NCI-H2196 (cell line): ENCODE measurements around the gene DNAJA2.
"Not testable (repeated sequence)": the region's sequence is repeated elsewhere in the genome, so short reads cannot be mapped to it uniquely, and the experiment has no call there.

Experiments
- DNase-seq: peaks from one replicate; lab custom pipeline; 2025; ENCODE audit not compliant: unreplicated experiment; lab: John Stamatoyannopoulos, UW

The DNAJA2 gene

DNA sequence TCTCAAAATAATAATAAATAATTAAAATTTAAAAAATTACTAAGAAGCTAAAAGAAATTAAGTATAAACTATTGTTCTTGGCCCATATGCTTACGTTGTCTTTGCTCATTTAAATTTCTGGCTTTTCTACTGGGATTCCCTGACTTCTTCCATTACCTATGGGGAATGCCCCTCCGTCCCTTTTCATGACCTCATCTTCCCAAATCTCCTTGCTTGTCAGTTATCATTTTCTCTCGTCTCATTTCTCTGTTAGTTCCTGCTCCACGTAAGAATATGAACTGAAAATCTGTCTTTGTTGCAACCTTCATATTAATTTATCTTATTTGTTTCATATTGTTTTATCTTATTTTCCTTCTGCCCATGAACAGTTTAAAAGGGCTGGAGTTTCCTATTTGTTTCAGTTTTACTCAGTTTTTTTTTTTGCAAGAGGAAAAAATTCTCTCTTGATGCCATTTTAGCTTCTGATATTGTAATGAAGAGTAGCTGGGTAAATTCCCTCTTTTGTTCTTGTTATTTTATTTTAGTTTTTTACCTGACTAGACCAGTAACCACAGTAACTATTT, 2.5 kb upstream of the DNAJA2 start:
- DNase-seq, result no peak

DNA sequence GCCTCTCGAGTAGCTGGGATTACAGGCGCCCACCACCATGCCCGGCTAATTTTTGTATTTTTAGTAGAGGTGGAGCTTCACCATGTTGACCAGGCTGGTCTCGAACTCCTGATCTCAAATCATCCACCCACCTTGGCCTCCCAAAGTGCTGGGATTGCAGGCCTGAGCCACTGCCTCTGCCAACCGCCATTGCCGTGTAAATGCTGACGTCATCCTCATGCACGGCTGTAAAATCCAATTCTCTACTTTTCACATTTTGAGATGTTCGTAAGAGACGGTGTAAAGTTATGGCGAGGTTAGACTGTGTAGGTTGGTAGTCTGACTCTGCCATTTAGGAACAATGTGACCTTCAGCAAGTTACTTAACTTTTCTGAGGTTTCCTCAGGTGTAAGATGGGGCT, 1.7 kb upstream of the DNAJA2 start:
- DNase-seq, result no peak

DNA sequence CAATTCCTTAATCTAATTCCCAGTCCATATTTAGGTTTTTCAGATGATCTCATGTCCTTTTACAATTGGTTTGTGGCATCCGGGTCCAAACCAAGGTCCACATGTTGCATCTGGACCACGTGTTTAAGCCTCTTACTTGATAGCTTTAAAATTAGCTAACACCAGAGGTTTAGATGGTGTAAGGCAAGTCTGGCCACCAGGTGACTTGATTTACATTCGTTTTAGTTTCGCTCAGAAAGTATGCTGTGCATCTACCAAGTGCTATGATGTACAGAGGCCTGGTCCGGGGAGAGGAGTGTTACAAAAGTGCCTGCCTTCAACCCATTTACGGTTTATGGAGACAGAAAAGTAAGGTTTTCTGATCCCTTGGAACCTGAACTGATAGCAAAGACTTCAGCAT, 878 bp upstream of the DNAJA2 start:
- DNase-seq, result no peak

DNA sequence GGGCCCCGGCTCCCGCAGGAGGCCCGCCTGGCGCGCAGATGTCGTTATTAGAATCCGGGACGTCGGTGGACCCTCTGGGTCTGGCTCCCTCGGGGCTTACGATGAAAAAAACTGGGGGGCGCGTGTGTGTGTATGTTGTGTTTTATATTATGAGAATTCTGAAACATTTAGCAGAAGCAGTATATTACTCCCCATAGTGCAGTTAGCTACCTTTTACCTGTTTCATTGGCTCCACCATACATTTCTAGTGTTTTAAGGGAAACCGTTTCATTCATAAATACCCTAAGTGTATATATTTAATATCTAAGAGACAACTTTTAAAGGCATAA, 486 bp upstream of the DNAJA2 start:
- no peak for DNase-seq

DNA sequence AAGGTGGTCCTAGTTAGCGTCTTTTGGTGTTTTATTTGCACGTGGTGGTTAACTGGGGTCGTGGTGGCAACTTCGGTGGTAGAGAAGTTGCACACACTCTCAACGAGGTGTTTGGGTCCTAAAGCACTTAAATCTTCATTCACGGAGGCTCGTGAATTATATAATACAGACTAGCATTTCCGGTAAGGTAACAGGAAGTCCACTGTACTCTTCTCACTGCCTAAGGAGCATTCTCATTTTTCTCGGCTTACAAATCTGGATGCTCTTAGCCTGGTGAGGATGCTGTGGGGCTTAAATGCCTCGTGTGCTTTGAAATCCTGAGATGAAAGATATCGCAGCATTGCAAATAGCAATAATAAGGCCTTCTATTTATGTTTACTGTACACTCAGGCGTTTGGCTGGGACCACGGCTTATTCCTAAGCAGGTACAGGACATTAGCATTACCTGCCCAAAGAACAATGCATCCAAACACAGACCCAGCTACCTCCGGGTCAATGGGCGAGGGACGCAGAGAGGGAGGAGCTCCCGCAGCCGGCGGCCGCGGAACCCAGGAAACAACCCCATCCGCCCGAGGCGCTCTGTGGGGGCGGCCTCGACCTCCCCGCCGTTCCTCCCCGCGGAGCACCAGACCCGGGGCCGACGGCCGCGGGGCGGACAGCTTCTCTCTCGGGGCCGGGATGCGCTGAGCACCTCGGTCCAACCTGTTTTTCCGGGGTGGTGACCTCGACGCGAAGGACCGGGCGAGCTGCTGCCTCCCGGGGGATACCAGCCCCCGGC, 856 bp downstream of the DNAJA2 start:
- no peak for DNase-seq

DNA sequence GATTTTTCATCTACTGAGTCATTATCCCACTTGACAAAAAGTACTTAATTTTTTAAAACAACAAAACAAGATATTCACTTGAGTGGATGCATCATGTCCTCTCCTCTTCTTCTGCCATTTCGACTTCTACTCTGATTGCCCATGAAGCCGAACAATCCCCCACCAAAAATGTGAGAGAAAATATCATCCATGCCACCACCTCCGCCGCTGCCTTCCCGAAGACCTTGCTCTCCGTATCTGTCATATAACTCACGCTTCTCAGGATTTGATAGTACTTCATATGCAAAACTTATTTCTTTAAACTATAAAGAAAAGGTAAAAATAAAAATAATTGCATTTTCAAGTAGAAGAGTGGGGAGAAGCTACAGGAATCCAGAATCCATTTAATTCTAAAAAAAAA, 2.2 kb downstream of the DNAJA2 start:
- no peak for DNase-seq

DNA sequence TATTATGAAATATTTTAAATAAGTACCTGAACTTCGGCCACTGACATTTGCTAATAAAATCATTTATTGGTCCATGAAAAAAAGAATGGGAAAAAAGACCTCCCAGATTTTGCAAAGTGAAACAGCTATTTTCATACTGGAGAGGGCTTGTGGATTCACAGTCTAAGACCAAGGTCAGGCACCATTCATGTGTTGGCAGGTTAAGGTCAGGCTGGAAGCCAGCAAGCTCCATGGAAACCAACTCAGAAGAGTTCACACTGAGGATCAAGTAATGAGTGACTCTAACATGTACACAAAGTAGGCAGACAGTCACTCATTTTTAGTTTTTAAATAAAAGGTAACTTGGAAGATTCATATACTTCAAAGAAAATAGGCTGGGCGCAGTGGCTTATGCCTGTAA, 3.4 kb downstream of the DNAJA2 start:
- DNase-seq, result no peak

DNA sequence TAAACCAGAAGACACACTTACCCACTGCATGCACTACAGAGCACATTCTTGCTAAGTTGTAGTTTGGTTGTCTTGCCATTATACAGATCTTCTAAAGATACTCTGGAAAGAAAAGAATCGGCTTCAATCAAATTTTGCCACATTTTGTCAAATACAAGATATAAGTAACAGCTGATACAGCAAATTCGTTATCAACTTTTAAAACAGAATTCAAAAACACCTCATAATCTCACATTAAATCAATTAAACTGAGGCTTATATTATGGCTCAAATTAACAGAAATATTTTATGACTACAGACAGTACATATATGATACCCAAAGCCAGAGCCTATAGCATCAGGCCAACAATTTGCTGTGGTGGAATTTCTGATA, 5.4 kb downstream of the DNAJA2 start:
- no peak for DNase-seq

DNA sequence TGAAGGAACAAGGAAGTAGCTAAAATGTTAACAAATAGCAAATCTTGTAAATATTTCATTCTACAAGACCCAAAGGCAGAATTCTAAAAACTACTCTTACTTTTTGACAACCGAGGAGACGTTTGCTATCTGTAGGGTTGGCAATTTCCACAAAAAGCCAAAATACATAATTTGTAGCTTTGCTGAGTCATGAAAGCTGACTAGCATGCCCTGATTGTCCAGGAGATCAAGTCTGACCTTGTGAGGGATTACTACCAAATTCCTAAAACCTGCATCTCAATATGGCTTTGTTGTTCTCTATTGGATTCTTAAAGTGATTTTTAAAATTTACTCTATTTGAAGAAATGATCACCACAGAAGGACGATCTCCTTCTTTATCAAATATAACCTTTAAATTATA, 10.8 kb downstream of the DNAJA2 start:
- no peak for DNase-seq

DNA sequence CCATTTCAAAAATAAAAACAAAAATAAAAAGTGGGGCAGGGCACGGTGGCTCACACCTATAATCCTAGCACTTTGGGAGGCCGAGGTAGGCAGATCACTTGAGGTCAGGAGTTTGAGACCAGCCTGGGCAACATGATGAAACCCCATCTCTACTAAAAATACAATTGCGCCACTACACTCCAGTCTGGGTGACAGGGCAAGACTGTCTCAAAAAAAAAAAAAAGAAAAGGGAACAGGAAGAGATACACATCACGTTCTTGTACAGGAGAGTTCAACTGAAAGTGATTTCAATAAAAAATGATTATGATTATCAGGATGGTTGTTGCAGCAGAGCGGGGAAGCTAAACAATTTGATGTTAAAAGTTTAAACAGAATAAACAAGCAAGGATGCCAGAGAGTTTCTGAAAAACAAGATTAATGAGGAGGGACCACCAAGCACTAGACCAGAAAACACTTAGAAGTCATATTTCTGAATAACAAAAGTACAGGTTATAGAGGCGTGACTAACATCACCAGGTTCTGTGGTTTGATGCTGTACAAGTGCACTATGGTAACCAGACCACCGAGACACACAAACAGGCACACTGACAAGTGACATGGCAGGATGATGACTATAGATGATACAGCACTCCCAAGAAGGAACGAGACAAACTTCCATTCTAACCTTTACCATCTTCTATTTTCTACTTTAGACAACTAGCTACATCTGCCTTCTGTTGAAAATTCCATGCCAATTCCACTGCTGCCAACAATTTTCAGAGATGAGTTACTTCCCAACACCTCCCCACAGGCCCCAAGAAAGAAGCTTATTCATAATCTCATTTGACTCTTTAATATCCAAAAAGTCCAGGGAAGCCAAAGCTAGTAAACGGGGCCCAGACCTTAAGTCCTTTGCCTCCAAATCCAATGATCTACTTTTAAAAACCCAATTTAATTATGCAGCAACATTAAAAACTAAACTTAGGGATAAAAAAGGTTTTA, 11.8 kb downstream of the DNAJA2 start:
- DNase-seq, result no peak

DNA sequence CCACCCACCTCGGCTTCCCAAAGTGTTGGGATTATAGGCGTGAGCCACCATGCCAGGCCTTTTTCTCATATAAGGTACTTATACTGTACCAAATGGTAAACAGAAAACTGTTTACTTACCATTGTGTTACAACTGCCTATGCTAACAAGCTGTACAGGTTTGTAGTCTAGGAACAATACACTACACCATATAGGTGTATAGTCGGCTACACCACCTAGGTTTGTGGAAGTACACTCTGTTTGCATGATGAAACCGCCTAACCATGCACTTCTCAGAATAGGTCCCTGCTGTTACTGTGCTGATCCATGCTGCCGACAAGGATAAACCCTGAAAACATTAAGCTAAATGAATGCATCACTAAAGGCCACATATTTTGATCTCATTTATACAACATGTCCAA, 18.9 kb downstream of the DNAJA2 start:
- DNase-seq, result no peak

DNA sequence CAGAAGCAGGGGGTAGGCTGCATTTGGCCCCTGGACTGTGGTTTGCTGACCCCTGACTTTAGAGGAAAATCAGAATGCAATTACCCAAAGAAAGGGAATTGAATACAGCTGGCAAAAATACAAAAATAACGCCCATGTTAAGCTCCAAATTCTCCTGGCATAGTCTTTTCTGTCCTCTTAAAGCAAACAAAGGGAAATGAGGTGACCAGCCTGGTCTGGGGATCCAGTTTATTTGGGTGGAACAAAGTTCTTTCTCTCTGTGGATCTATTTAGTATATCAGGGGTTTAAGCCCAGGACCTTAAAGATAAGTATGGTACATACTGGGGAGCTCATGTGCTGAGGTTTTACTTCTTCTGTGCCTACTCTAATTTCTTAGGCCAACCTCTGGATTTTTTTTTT, 23.5 kb downstream of the DNAJA2 start:
- no peak for DNase-seq

DNA sequence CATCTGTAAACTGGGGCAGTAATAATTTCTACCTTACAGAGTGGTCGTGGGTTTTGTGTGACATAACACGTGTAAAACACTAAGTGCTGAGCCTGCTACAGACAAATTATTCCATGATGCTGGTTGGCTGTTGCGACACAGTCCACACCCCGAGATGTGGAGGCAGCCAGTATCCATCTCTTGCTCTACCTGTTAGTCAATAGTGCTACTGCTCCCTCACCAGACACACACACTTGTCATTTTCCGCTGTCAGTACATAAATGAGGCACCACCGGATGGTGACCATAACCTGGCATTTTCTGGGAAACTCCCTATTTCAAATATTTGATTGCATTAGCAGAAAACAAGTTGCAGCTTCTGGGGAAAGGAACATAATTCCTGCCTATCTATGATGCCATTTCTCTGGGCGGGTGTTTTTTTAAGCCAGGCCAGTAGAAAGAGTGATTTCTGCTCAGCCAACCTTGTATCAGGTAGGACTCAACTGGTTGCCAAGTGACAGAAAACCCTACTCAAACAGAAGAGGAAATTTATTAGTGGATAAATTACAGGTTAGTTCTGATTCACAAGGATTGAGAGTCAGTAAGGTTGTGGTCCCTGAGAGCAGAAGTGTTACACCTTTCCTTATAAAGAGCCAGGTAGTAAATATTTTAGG, 24.1 kb downstream of the DNAJA2 start:
- DNase-seq, result no peak

DNA sequence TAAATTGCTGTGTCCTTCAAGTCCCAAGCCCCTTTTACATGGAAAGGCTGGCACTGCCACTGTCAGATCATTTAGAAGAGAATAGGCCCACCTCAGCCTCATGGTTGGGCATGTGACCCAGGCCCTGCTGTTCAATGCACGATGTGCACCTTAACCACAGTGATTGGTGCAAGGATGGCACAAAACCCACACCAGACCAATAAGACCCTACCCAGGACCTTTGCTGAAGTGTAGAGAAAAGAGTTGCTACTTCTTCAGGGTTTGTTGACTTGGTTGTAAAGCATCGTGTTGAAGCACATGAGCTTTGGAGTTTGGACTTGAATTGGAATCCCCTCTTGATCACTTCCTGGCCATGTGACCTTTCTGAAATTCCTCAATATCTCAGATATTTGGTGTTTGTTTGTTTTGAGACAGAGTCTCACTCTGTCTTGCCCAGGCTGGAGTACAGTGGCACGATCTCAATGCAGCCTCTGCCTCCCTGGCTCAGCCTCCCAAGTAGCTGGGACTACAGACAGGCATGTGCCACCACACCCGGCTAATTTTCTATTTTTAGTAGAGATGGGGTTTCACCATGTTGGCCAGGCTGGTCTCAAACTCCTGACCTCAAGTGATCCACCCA, 24.8 kb downstream of the DNAJA2 start:
- DNase-seq, result no peak

DNA sequence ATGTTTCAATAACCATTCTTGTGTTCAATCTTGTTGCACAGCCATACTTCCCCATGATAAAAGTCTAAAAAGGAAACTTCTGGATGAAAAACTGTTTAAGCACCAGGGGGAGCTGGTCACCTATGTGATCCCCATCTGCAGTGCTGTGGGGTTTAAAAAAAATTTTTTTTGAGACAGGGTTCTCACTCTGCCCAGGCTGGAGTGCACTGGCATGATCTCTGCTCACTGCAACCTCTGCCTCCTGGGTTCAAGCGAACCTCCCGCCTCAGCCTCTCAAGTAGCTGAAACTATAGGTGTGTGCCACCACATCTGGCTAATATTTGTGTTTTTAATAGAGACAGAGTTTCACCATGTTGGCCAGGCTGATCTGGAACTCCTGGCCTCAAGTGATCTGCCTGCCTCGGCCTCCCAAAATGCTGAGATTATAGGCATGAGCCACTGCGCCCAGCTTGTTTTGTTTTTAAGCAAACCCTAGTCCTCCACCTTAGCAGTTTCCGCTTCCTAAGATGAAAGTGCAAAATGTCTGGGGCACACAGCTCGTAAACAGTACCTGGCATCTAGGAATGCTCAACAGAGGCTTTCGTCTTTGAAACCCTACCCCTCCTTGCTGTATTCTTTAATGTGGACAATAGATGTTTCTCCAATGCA, 25.4 kb downstream of the DNAJA2 start:
- peak; percentile 15 for DNase-seq

DNA sequence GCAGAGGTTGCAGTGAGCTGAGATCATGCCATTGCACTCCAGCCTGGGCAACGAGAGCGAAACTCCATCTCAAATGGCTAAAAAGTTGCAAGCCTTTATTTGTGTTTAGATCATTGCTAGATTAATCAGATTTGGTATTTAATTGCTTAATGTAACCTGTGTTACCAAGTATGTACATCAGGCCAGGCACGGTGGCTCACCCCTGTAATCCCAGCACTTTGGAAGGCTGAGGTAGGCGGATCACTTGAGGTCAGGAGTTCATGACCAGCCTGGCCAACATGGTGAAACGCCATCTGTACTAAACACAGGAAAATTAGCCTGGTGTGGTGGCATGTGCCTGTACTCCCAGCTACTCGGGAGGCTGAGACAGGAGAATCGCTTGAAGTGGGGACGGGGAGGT, 28.8 kb downstream of the DNAJA2 start:
- not testable (repeated sequence) for DNase-seq

DNA sequence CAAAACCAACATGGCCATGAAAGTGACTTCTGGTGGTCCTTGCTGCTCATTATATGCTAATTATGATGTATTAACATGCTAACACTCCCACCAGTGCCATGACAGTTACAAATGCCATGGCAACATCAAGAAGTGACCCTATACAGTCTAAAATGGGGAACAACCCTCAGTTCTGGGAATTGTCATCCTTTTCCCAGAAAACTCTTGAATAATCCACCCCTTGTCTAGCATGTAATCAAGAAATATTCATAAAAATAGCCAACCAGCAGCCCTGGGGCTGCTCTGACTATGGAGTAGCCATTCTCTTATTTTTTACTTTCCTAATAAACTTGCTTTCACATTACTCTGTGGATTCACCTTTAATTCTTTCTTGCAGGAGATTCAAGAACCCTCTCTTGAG, 35.9 kb downstream of the DNAJA2 start:
- no peak for DNase-seq

DNA sequence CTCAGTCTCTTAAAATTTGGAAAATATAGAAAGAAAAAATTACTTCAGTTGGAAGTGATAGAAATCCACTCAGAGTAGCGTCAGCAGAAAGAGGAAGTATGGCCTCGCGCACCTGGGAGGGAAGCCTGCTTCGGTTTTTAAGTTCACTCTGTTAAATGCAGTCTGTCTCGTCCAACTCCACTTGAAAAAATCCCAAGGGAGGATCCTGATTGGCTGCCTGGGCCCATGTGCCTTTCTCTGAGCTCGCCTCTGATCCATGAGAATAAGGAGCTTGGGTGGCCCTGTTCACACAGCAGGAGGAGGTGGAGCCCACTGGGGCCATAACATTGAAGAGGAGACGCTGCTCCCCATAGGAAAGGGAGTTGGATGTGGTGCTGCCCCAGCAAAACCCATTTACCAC, 40.7 kb downstream of the DNAJA2 start:
- DNase-seq, result no peak

DNA sequence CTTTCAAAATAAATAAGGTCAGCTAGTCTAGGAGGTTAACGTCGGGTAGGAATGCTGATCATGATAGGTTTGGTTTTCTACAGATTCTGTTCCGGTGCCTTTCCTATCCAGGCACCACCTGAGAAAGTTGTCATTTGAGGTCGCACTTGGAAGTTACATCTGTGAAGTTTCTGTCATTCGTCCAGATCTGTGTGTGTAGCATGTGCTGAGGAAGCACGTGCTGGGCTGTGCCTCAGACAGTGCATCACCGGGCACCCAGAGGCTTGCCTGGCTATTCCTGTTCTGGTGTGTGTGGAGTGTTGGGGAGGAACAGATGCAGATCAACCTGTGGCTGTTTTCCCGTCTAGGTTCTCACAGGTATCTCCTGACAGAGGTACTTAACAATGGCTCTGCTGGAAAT, 42.6 kb downstream of the DNAJA2 start:
- no peak for DNase-seq
